Stimulated activated naive B cell treated with anti-CD40 and anti-IgM and Interleukin-4, amounts not matched to agents 10 μg/mL and 1 μg/mL and 100 μg/mL, for 72 hours (primary cell): Measurements from ENCODE around the gene ALAS1.

Experiments
- ATAC-seq, 2 donors: fragments of 150-1000 bp; cut with Tn5 transposase; replicated peaks; 2 replicates each; pipeline ENCODE4 v1.10.0; 2021; ENCODE audit warnings: moderate library complexity in 1 of 2
- DNase-seq: peaks from one replicate; pipeline ENCODE4 v3.0.0; 2021
- H3K27ac Mint-ChIP-seq: one replicate; pipeline ENCODE4 v1.8.0; 2022; ENCODE audit warnings: mild to moderate bottlenecking, mixed read lengths
- H3K27me3 Mint-ChIP-seq, 2 donors: one replicate each; pipeline ENCODE4 v1.8.0; 2022; ENCODE audit warnings: mixed read lengths in 2 of 2
- H3K36me3 Mint-ChIP-seq, 2 donors: one replicate each; pipeline ENCODE4 v1.8.0; 2022; ENCODE audit warnings: mixed read lengths in 2 of 2, mild to moderate bottlenecking in 1 of 2
- H3K4me1 Mint-ChIP-seq, 2 donors: one replicate each; pipeline ENCODE4 v1.8.0; 2022; ENCODE audit warnings: mixed read lengths in 2 of 2, mild to moderate bottlenecking in 1 of 2
- H3K4me3 Mint-ChIP-seq, 2 donors: one replicate each; pipeline ENCODE4 v1.8.0; 2022; ENCODE audit warnings: mild to moderate bottlenecking in 2 of 2, mixed read lengths in 2 of 2, moderate library complexity in 1 of 2
- H3K9me3 Mint-ChIP-seq, 2 donors: one replicate each; pipeline ENCODE4 v1.8.0; 2022; ENCODE audit warnings: mixed read lengths in 2 of 2, mild to moderate bottlenecking in 1 of 2

ALAS1 gene

DNA sequence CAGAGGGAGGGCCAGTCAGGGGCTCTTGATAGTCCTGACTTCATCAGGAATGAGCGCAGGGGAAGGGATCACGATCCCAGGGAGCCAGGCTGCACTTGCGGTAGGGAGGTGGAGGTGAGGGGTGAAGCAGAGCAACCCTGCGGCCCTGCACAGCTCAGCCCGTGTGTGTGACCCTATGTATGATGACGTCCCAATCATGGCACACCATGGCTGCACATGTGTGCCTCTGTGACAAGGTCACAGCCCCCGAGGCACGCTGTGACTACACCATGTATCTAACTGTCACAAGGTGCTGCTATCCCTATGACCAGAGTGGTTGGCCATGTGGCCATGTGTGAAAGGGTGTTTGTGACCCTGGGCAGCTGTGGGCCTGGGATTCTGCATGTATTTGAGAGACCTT, 13.3 kb upstream of the ALAS1 start:
- Mint-ChIP-seq H3K4me3 (no peak overlapping the region), H3K36me3 (no peaks in the 10 kb centered on the region)
- ATAC-seq, result no peak

DNA sequence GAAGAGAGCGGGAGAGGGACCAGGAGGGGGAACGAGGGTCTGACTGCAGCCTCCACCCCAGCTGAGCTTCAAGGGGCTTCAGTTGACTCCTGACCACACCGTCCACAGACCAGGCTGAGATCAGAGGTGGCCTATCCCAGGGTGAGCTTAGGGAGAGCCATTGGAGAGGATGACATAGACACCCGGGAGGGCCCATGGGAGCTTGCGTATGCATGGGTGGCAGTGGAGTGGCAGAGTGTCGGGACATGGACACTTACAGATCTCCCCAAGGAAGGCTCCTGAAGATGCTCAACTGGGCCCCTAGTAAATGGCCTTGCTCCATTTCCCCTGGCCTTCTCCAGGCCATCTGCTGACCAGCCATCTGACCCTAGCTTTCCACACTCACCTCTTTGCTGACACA, 12.6 kb upstream of the ALAS1 start:
- H3K9me3 Mint-ChIP-seq, result no peaks in the 10 kb centered on the region
- H3K4me1 Mint-ChIP-seq, result peaks cover 5 to 7% of the 10 kb centered on the region in 2 donors
- no peaks in the 10 kb centered on the region for H3K27me3 Mint-ChIP-seq
- no peaks in the 10 kb centered on the region for H3K36me3 Mint-ChIP-seq
- no peak for ATAC-seq
- H3K4me3 Mint-ChIP-seq, result no peak overlapping the region
- H3K27ac Mint-ChIP-seq, result no peak overlapping the region
- no peak for DNase-seq

More for the DNA sequence above, 13.3 kb upstream of the ALAS1 start:
- Mint-ChIP-seq H3K4me1 (peaks cover 6 to 7% of the 10 kb centered on the region in 2 donors), H3K9me3 (no peaks in the 10 kb centered on the region), H3K27me3 (no peaks in the 10 kb centered on the region), H3K27ac (no peak overlapping the region)
- no peak for DNase-seq

DNA sequence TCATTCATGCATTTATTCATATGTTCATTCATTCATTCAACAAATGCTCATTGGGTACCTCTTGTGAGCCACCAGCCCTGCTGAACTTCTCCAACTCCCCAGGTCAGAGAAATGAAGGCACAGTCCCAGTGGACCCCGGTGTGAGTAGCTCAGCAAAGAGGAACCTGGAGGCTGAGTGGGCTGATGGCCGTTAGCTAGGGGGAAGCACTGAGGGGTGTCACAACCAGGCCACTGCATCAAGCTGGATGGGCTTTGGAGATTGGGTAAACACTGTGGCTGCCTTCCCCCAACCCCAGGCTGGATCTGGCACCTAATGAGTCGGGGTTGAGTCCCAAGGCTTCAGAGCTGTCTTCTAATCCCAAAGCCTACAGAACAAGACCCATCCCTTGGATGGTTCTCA, 12.1 kb upstream of the ALAS1 start:
- no peaks in the 10 kb centered on the region for H3K9me3 Mint-ChIP-seq
- DNase-seq (no peak), ATAC-seq (no peak)
- H3K4me1 Mint-ChIP-seq, result peaks cover 5 to 7% of the 10 kb centered on the region in 2 donors
- no peaks in the 10 kb centered on the region for H3K36me3 Mint-ChIP-seq
- H3K4me3 Mint-ChIP-seq, result no peak overlapping the region
- H3K27ac Mint-ChIP-seq, result no peak overlapping the region
- H3K27me3 Mint-ChIP-seq, result no peaks in the 10 kb centered on the region

DNA sequence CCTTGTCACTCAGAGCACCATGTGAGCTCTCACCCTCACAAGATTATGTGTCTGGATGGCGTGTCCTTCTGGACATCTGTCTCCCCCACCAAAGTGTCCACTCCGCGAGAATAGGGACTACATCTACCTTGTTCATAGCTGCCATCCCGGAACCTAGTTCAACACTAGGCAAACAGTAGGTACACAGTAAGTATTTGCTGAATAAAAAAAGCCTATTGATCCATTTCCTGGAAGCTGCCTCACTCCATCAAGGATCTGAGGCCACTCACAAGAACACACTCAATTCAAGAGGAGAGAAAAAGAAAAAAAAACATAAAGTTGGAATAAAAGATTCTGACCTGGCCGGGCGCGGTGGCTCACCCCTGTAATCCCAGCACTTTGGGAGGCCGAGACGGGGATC, 11.2 kb upstream of the ALAS1 start:
- Mint-ChIP-seq H3K36me3 (no peaks in the 10 kb centered on the region), H3K27ac (no peak overlapping the region), H3K9me3 (no peaks in the 10 kb centered on the region), H3K27me3 (no peaks in the 10 kb centered on the region), H3K4me1 (peaks cover 5 to 7% of the 10 kb centered on the region in 2 donors), H3K4me3 (no peak overlapping the region)
- DNase-seq (no peak), ATAC-seq (no peak)

DNA sequence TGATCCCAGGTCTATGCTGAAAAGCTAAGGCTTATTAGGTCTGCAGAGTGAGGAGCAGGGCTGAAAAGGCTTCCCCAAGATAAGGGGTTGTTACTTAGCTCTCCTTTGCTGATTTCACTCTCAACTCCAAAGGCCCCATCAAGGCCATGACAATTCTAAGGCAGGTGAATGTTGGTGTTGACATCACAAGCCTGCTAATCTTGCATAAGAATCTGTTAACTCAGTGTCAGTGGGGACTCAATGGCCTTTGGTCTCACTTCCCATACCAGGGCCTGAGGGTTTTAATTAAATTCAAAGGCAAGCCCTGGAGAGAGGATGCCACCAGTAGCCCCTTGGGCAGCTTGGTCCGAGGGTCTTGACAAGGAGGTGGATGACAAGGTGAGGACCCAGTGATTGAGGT, 9.4 kb upstream of the ALAS1 start:
- Mint-ChIP-seq H3K27me3 (no peaks in the 10 kb centered on the region), H3K9me3 (no peaks in the 10 kb centered on the region), H3K4me3 (no peak overlapping the region), H3K27ac (no peak overlapping the region), H3K4me1 (peaks cover 5 to 7% of the 10 kb centered on the region in 2 donors), H3K36me3 (no peaks in the 10 kb centered on the region)
- ATAC-seq, result peak; percentile 6 to 39
- no peak for DNase-seq

DNA sequence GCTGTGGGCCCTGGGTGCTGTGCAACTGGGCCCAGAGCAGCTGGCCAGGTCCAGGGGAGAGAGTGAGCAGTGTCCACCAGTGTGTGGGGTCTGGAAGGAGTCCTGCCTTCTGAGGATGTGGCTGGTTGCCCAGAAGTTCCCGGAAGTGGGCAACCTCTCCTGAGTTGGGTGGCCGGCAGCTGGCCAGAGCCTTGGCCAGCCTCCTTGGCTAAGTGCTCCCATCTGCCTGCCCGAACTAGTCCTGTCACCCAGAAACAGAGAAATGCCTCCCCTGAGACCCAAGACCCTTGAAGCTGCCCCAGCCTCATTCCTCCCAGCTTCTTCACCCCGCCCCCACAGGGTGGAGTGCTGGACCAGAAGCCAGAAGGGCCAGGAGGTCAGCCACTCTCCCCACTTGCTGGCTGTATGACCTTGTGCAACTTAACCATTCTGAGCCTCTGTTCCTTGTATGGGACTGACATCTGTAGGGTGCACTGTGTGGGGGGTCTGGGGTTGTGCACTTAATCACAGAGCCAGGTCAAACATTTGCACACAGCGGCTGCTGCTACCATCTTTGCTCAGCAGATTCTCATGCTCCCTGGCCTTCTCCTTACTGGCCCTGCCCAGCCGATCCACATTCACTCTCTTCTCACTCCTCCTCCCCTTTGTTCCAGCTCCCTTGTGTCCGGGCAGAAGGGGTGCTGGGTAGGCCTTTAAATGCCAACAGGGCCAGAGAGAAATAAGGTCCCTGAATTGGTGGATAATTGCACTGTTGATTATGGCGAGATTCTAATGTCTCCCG, 7.5 kb upstream of the ALAS1 start:
- ATAC-seq (no peak), DNase-seq (no peak)
- H3K9me3 Mint-ChIP-seq, result no peaks in the 10 kb centered on the region
- H3K27me3 Mint-ChIP-seq, result no peaks in the 10 kb centered on the region
- no peak overlapping the region for H3K27ac Mint-ChIP-seq
- peaks cover 5 to 7% of the 10 kb centered on the region in 2 donors for H3K4me1 Mint-ChIP-seq
- no peak overlapping the region for H3K4me3 Mint-ChIP-seq
- no peaks in the 10 kb centered on the region for H3K36me3 Mint-ChIP-seq

DNA sequence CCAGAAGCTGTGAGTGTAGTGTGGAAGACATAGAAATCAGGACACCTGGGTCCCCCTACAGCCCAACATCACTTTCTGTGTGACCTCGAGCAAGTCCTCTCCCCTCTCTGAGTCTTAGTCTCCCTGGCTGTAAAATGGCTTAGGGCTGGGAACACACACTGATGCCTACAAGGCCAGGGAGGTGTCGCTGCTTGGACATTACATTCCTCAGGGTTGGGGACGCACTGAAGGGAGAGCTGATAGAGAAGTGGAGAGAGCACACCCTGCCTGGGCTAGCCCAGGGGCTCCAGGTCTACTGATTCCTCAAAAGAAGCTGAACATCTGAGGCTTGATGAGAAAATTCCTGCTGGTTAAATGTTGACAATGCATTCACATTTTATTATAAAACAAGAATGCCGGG, 6.3 kb upstream of the ALAS1 start:
- ATAC-seq (no peak), DNase-seq (no peak)
- Mint-ChIP-seq H3K9me3 (no peaks in the 10 kb centered on the region), H3K4me3 (no peak overlapping the region), H3K36me3 (no peaks in the 10 kb centered on the region), H3K27ac (peak overlapping the region; percentile 60), H3K27me3 (no peaks in the 10 kb centered on the region), H3K4me1 (peaks cover 8 to 9% of the 10 kb centered on the region in 2 donors)

DNA sequence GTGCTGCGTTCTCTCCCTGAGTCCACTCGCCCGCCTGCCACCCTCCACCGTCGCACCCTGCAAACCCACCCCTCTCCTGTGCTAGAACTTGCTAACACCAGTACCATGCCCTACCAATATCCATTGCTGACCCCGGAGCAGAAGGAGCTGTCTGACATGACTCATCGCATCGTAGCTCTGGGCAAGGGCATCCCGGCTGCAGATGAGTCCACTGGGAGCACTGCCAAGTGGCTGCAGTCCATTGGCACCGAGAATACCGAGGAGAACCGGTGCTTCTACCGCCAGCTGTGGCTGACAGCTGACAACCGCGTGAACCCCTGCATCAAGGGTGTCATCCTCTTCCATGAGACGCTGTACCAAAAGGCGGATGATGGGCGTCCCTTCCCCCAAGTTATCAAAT, 4.9 kb upstream of the ALAS1 start:
- Mint-ChIP-seq H3K4me3 (no peak overlapping the region), H3K4me1 (peaks cover 17 to 21% of the 10 kb centered on the region in 2 donors), H3K9me3 (no peaks in the 10 kb centered on the region), H3K36me3 (no peaks in the 10 kb centered on the region), H3K27ac (no peak overlapping the region), H3K27me3 (no peaks in the 10 kb centered on the region)
- ATAC-seq (no peak), DNase-seq (no peak)

DNA sequence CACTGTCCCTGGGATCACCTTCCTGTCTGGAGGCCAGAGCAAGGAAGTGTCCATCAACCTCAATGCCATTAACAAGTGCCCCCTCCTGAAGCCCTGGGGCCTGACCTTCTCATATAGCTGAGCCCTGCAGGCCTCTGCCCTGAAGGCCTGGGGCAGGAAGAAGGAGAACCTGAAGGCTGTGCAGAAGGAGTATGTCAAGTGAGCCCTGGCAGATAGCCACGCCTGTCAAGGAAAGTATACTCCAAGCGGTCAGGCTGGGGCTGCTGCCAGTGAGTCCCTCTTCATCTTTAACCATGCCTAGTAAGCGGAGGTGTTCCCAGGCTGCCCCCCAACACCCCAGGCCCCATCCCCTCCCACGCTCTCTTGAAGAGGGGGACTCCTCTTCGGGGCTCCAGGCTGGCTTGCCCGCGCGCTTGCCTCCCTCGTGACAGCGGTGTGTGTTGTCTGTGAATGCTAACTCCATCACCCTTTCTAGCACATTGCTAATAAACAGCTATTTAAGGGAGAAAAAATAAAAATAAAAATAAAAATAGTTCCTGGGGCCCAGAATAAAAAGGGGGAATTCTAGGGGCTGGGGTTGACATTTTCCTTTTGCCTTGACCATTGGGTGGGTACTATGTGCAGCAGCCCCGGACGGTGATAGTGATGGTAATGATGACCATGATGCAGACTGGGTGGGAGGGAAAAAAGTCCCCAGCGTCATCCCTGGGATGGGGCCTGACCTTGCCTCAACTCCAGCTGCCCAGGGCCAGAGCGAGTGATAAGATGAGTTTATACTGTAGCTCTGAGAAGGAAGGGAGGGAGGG, 3.3 kb upstream of the ALAS1 start:
- peaks cover 0 to 7% of the 10 kb centered on the region in 2 donors for H3K36me3 Mint-ChIP-seq
- no peak for ATAC-seq
- no peak for DNase-seq
- H3K9me3 Mint-ChIP-seq, result no peaks in the 10 kb centered on the region
- no peak overlapping the region for H3K4me3 Mint-ChIP-seq
- H3K4me1 Mint-ChIP-seq, result peaks cover 20 to 25% of the 10 kb centered on the region in 2 donors
- no peak overlapping the region for H3K27ac Mint-ChIP-seq
- H3K27me3 Mint-ChIP-seq, result no peaks in the 10 kb centered on the region

DNA sequence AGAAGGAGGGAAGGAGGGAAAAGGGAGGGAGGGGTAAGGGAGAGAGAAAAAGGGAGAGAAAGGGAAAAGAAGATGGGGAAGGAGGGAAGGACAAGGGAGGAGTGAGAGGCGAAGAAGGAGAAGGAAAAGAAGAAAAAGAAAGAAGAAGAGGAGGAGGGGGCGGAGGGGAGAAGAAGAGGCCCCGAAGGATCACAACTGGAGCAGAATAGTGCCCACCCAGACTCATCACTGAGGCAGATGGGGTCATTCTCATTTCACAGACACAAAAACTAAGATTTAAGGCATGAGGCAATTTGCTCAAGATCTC, 2.7 kb upstream of the ALAS1 start:
- H3K9me3 Mint-ChIP-seq, result no peaks in the 10 kb centered on the region
- DNase-seq, result no peak
- no peak for ATAC-seq
- H3K4me3 Mint-ChIP-seq, result no peak overlapping the region
- H3K27ac Mint-ChIP-seq, result no peak overlapping the region
- peaks cover 2 to 10% of the 10 kb centered on the region in 2 donors for H3K36me3 Mint-ChIP-seq
- peaks cover 21 to 25% of the 10 kb centered on the region in 2 donors for H3K4me1 Mint-ChIP-seq
- H3K27me3 Mint-ChIP-seq, result no peaks in the 10 kb centered on the region

DNA sequence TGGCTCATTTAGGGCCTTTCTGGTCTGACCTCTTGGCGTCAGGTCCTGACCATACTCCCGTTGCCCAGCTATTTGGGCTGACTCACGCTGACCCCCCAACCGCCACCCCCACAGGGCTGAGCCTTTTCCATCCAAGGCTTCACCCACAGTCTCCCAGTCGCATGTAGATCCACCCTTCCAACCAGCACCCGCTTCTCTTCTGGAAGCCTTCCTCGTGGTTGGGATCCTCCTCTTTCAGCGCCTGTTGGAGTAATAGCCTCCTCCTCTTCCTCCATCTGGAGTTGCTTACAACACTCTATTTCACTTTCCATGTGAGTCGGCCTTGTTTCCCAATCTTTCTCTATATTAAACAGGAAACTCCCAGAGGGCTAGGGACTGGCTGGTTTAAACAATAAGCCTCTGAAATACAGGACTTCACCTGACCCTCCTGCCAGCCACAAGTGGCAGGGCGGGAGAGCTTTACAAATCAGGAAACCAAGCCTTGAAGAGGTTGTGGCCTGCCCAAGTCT, 2.1 kb upstream of the ALAS1 start:
- Mint-ChIP-seq H3K4me3 (no peak overlapping the region), H3K9me3 (no peaks in the 10 kb centered on the region), H3K27me3 (no peaks in the 10 kb centered on the region), H3K27ac (no peak overlapping the region), H3K36me3 (peaks cover 4 to 13% of the 10 kb centered on the region in 2 donors), H3K4me1 (peaks cover 21 to 25% of the 10 kb centered on the region in 2 donors)
- ATAC-seq (no peak), DNase-seq (no peak)

DNA sequence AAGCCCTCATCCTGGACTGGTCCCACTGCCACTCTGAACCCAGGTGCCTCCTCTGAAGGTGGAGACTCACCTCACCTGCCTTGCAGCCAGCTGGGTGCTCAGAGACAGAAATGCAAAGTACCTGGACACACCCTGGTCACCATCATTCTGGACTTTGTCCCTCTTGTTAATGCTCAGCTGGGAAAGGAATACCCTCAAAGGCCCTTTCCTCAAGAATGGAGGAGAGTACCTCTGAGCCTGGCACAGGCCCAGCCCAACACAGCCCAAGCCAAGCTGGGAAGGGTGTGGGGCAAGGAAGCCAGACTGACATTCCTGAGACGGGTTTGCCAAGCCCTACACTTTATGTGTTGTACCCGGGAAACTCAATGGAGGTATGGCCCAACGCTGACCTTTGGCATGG, 983 bp upstream of the ALAS1 start:
- Mint-ChIP-seq H3K9me3 (no peaks in the 10 kb centered on the region), H3K4me1 (peaks cover 27 to 34% of the 10 kb centered on the region in 2 donors), H3K4me3 (no peak overlapping the region), H3K36me3 (peaks cover 4 to 21% of the 10 kb centered on the region in 2 donors), H3K27ac (no peak overlapping the region), H3K27me3 (no peaks in the 10 kb centered on the region)
- DNase-seq (no peak), ATAC-seq (no peak)

DNA sequence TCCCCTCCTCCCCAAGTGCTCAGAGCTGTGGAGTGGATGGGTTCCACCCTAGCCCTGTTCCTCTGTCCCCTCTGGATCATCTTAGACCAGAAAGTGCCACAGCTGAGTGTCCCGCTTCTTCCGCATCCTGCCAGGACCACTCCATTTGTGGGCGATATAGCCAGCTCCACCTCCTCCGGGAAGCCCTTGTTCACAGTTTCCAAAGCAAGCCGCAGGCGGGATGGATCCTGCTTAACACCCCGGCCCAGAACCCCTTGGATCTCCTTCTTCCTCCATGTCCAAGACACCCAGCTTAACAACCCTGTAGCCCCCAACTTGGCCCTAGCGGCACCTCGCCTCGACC, 490 bp upstream of the ALAS1 start:
- Mint-ChIP-seq H3K4me3 (peak overlapping the region; percentile 91 to 100), H3K4me1 (peaks cover 31 to 39% of the 10 kb centered on the region in 2 donors), H3K36me3 (peaks cover 4 to 23% of the 10 kb centered on the region in 2 donors), H3K9me3 (no peaks in the 10 kb centered on the region), H3K27ac (peak overlapping the region; percentile 99), H3K27me3 (no peaks in the 10 kb centered on the region)
- DNase-seq (no peak), ATAC-seq (peak; percentile 1)

DNA sequence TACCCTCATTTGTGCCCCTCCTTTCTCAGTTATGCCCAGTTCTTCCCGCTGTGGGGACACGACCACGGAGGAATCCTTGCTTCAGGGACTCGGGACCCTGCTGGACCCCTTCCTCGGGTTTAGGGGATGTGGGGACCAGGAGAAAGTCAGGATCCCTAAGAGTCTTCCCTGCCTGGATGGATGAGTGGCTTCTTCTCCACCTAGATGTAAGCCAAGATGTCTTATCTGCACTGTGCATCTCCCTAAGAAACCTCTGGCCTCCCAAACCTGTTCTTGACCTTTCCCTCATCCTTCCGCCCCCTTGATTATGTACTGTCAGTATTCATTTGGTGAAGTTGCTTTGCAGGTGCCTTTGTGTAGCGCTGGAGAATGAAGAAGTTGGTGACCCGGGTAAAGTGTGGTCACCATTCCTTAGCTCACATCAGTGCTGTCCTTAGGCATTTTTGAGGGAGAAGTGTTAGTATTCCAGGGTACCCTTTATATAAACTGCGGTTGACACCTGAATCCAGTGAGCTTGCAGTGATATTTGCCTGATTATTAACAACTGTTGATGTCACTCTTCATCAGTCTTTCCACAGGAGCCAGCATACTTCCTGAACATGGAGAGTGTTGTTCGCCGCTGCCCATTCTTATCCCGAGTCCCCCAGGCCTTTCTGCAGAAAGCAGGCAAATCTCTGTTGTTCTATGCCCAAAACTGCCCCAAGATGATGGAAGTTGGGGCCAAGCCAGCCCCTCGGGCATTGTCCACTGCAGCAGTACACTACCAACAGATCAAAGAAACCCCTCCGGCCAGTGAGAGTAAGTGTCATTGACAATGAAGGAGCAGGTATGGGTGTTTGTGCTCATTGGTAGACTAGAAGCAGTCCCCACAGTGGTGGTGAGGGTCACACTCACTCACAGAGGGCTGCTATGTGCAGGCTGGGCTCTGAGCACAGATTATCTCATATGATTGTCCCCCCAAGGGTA, 966 bp downstream of the ALAS1 start:
- H3K27ac Mint-ChIP-seq, result peak overlapping the region; percentile 99
- peaks cover 33 to 50% of the 10 kb centered on the region in 2 donors for H3K4me1 Mint-ChIP-seq
- H3K36me3 Mint-ChIP-seq, result peaks cover 12 to 34% of the 10 kb centered on the region in 2 donors
- H3K27me3 Mint-ChIP-seq, result no peaks in the 10 kb centered on the region
- DNase-seq (no peak), ATAC-seq (no peak)
- H3K4me3 Mint-ChIP-seq, result peak overlapping the region; percentile 91 to 100
- H3K9me3 Mint-ChIP-seq, result no peaks in the 10 kb centered on the region
